ENCODE results near the gene VIM. TPM values are rescaled to one million over a fixed set of nuclear protein-coding genes. Genes with fewer than 3 reads are reported as not detected.

Gene VIM
- polyA plus RNA-seq (2013, experiment 1 of 2): 9,893 TPM
- 9,295 TPM for polyA plus RNA-seq (2013, experiment 2 of 2)

DNA sequence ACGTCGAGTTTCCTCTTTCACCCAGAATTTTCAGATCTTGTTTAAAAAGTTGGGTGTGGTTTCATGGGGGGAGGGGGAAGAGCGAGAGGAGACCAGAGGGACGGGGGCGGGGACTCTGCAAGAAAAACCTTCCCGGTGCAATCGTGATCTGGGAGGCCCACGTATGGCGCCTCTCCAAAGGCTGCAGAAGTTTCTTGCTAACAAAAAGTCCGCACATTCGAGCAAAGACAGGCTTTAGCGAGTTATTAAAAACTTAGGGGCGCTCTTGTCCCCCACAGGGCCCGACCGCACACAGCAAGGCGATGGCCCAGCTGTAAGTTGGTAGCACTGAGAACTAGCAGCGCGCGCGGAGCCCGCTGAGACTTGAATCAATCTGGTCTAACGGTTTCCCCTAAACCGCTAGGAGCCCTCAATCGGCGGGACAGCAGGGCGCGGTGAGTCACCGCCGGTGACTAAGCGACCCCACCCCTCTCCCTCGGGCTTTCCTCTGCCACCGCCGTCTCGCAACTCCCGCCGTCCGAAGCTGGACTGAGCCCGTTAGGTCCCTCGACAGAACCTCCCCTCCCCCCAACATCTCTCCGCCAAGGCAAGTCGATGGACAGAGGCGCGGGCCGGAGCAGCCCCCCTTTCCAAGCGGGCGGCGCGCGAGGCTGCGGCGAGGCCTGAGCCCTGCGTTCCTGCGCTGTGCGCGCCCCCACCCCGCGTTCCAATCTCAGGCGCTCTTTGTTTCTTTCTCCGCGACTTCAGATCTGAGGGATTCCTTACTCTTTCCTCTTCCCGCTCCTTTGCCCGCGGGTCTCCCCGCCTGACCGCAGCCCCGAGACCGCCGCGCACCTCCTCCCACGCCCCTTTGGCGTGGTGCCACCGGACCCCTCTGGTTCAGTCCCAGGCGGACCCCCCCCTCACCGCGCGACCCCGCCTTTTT, at the start of gene VIM:
Gene VIM, plus strand, starts transcription at position 151 of the 925 bp plus-strand sequence. CDS start 1,182 bp downstream, outside the sequence.
- Histone ChIP-seq H3K36me3 (ENCODE audit: control insufficient read depth, insufficient read depth, low read length) (peaks cover 41% of the 10 kb centered on the region), H3K27ac (ENCODE audit: low read depth, low read length, severe bottlenecking) (peak within 1 kb of the TSS; percentile 99), H3K4me3 (ENCODE audit: extremely low read depth, insufficient read depth, low read length, poor library complexity, severe bottlenecking) (peak within 1 kb of the TSS; percentile 98), H3K4me1 (ENCODE audit: control insufficient read depth, insufficient read depth, low read length, poor library complexity, severe bottlenecking) (peaks cover 16% of the 10 kb centered on the region), H3K9me3 (ENCODE audit: control insufficient read depth, low read length) (no peaks in the 10 kb centered on the region)
- whole genome bisulfite sequencing, 2 experiments (ENCODE audit: insufficient coverage in 2 of 2): 0% methylated on average over 57 to 65 of the region's 77 CpGs

DNA sequence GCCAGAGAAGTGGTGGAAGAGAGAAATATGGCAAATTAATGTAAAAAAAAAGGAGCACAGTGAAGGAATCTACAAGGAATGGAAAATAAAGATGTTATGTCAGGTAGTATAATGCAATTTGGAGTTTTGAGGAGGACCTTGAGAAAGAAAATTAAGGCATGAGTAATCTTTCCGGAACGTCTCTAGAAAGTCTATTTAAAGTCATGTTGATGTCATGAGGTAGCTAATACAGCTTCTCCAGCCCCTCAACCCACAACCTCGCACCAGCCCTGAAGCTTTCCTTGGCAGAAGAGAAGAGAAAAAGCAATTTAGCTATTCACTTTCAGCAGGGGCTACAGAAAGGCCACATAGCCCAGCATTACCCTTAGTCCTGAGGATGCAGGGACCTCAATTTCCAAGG, 49.0 kb upstream of the VIM start:
- Histone ChIP-seq H3K36me3 (ENCODE audit: control insufficient read depth, insufficient read depth, low read length) (no peaks in the 10 kb centered on the region), H3K9me3 (ENCODE audit: control insufficient read depth, low read length) (no peaks in the 10 kb centered on the region), H3K27ac (ENCODE audit: low read depth, low read length, severe bottlenecking) (no peak overlapping the region), H3K4me3 (ENCODE audit: extremely low read depth, insufficient read depth, low read length, poor library complexity, severe bottlenecking) (no peak overlapping the region), H3K4me1 (ENCODE audit: control insufficient read depth, insufficient read depth, low read length, poor library complexity, severe bottlenecking) (peaks cover 8% of the 10 kb centered on the region)
- WGBS, 2 experiments (ENCODE audit: insufficient coverage in 2 of 2): no CpG with 5 or more reads among the region's 3 CpGs

DNA sequence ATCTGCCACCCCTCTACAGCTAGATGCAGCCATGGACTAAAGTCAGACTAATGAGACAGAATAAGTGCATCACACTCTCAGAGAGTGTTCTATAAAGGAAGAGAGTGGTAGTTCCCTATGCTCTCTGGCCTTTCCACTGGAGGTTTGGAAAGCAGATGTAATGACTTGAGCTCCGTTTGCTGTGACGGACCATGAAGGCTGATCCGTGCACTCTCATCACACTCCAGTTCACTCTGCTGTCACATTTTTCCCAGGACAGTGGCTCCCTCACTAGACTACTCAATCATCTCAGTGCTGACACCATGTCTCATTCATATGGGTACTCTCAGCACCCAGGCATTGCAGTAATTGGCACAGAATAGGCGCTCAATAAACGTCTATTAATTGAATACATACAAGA, 46.9 kb upstream of the VIM start:
- no peaks in the 10 kb centered on the region for H3K9me3 ChIP-seq (ENCODE audit: control insufficient read depth, low read length)
- no peaks in the 10 kb centered on the region for H3K36me3 ChIP-seq (ENCODE audit: control insufficient read depth, insufficient read depth, low read length)
- no peak overlapping the region for H3K27ac ChIP-seq (ENCODE audit: low read depth, low read length, severe bottlenecking)
- no peaks in the 10 kb centered on the region for H3K4me1 ChIP-seq (ENCODE audit: control insufficient read depth, insufficient read depth, low read length, poor library complexity, severe bottlenecking)
- 84 to 90% methylated on average over 3 of the region's 5 CpGs for WGBS, 2 experiments (ENCODE audit: insufficient coverage in 2 of 2)
- no peak overlapping the region for H3K4me3 ChIP-seq (ENCODE audit: extremely low read depth, insufficient read depth, low read length, poor library complexity, severe bottlenecking)

DNA sequence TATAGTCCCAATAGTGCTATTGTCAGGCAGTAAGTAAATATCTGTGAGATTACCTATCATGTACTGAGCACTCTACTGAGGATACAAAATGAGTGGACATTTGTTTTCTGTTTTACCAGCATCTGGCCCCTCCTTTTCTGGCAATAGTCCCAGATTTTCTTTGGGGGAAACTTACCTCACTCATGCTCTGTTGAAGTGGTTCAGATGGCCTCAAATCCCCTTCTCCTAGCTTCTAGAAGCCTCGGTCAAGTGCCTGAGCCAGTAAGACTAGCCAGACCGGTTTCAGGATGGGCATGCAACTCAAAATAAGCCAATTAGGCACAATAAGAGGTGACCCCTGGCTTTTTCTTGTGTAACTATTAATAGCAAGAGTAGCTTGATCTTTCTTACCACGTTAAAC, 46.3 kb upstream of the VIM start:
- H3K27ac ChIP-seq (ENCODE audit: low read depth, low read length, severe bottlenecking): no peak overlapping the region
- no peaks in the 10 kb centered on the region for H3K9me3 ChIP-seq (ENCODE audit: control insufficient read depth, low read length)
- H3K4me3 ChIP-seq (ENCODE audit: extremely low read depth, insufficient read depth, low read length, poor library complexity, severe bottlenecking): no peak overlapping the region
- no peaks in the 10 kb centered on the region for H3K36me3 ChIP-seq (ENCODE audit: control insufficient read depth, insufficient read depth, low read length)
- no peaks in the 10 kb centered on the region for H3K4me1 ChIP-seq (ENCODE audit: control insufficient read depth, insufficient read depth, low read length, poor library complexity, severe bottlenecking)
- WGBS, 2 experiments (ENCODE audit: insufficient coverage in 2 of 2): 100% methylated on average over 2 of the region's 3 CpGs

DNA sequence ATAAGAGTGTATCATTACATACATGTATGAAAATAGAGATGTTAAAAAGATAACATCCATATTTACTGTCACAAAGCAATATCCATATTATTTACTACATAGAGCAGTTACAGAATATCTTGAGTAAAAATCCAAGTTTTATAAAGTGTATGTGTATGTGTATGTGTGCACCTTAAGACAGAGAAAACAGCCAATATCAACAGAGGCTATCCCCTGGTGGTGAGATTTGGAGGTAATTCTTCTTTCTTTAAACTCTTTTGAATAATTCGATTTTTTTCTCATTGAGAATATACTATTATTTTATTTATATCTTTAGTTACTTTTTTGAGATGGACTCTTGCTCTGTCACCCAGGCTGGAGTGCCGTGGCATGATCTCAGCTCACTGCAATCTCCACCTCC, 44.9 kb upstream of the VIM start:
- H3K9me3 ChIP-seq (ENCODE audit: control insufficient read depth, low read length): no peaks in the 10 kb centered on the region
- H3K36me3 ChIP-seq (ENCODE audit: control insufficient read depth, insufficient read depth, low read length): no peaks in the 10 kb centered on the region
- H3K4me1 ChIP-seq (ENCODE audit: control insufficient read depth, insufficient read depth, low read length, poor library complexity, severe bottlenecking): no peaks in the 10 kb centered on the region
- no peak overlapping the region for H3K4me3 ChIP-seq (ENCODE audit: extremely low read depth, insufficient read depth, low read length, poor library complexity, severe bottlenecking)
- 100% methylated on average over 1 of the region's 2 CpGs; no CpG with 5 or more reads in 1 of the 2 experiments for WGBS, 2 experiments (ENCODE audit: insufficient coverage in 2 of 2)
- H3K27ac ChIP-seq (ENCODE audit: low read depth, low read length, severe bottlenecking): no peak overlapping the region

DNA sequence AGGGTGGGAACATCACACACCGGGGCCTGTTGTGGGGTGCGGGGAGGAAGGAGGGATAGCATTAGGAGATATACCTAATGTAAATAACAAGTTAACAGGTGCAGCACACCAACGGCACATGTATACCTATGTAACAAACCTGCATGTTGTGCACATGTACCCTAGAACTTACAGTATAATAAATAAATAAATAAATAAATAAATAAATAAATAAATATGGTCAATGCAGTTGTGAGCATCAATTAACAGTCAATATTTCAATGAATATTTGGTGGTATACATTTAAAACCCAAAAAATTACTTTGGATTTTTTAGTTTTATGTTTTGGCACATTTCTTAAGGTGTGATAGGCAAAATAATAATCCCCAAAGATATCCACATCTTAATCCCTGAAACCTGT, 42.2 kb upstream of the VIM start:
- no peaks in the 10 kb centered on the region for H3K4me1 ChIP-seq (ENCODE audit: control insufficient read depth, insufficient read depth, low read length, poor library complexity, severe bottlenecking)
- H3K9me3 ChIP-seq (ENCODE audit: control insufficient read depth, low read length): no peaks in the 10 kb centered on the region
- no peaks in the 10 kb centered on the region for H3K36me3 ChIP-seq (ENCODE audit: control insufficient read depth, insufficient read depth, low read length)
- WGBS, 2 experiments (ENCODE audit: insufficient coverage in 2 of 2): no CpG with 5 or more reads among the region's 3 CpGs
- no peak overlapping the region for H3K4me3 ChIP-seq (ENCODE audit: extremely low read depth, insufficient read depth, low read length, poor library complexity, severe bottlenecking)
- H3K27ac ChIP-seq (ENCODE audit: low read depth, low read length, severe bottlenecking): no peak overlapping the region

DNA sequence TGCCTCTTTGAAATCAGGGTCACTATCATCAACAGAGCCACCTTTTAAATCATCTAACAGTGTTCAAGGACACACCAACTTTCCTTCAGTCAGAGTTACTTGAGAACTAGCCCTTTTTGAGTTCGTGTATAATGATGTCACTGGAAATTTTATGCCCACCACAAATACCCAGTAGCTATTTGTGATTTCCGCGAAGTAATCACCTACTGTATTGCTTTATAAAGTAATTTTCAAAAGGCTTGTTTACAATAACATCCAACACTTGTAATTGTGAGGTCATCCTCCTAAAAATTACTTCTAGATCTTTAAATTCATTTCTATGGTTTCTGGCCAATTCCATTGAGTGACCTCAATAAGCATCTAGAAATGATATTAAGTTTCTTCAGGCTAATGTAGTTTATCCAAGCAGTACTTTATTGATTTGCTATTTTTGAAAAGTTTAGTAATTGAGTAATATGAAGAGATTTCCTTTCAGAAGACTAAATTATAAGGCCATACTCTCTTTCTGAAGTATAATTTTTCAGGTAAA, 39.3 kb upstream of the VIM start:
- WGBS, 2 experiments (ENCODE audit: insufficient coverage in 2 of 2): no CpG with 5 or more reads among the region's 3 CpGs
- H3K4me1 ChIP-seq (ENCODE audit: control insufficient read depth, insufficient read depth, low read length, poor library complexity, severe bottlenecking): no peaks in the 10 kb centered on the region

DNA sequence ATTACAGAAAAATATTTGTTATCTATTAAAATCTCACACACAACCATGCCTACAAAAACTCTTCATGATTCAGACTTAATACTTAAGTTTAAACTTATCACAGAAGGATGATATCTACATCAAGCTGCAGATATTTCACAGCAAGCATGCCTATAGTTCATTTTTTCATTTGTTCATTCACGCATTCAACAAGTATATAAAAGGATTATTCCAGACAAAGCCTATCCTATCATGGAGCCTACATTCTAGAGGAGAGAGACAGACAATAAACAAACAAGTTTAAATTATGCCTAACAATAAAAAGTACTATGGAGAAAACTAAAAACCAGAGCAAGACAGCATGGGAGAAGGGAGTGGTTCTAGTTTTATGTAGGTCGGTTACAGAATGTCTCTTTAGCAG, 37.4 kb upstream of the VIM start:
- WGBS, 2 experiments (ENCODE audit: insufficient coverage in 2 of 2): 86 to 93% methylated on average over 1 to 2 of the region's 2 CpGs
- no peaks in the 10 kb centered on the region for H3K36me3 ChIP-seq (ENCODE audit: control insufficient read depth, insufficient read depth, low read length)
- H3K4me3 ChIP-seq (ENCODE audit: extremely low read depth, insufficient read depth, low read length, poor library complexity, severe bottlenecking): no peak overlapping the region
- no peaks in the 10 kb centered on the region for H3K4me1 ChIP-seq (ENCODE audit: control insufficient read depth, insufficient read depth, low read length, poor library complexity, severe bottlenecking)
- peaks cover 6% of the 10 kb centered on the region for H3K9me3 ChIP-seq (ENCODE audit: control insufficient read depth, low read length)
- H3K27ac ChIP-seq (ENCODE audit: low read depth, low read length, severe bottlenecking): no peak overlapping the region

More for the DNA sequence above, 39.3 kb upstream of the VIM start:
- Histone ChIP-seq H3K9me3 (ENCODE audit: control insufficient read depth, low read length) (no peaks in the 10 kb centered on the region), H3K36me3 (ENCODE audit: control insufficient read depth, insufficient read depth, low read length) (no peaks in the 10 kb centered on the region), H3K4me3 (ENCODE audit: extremely low read depth, insufficient read depth, low read length, poor library complexity, severe bottlenecking) (no peak overlapping the region), H3K27ac (ENCODE audit: low read depth, low read length, severe bottlenecking) (no peak overlapping the region)

DNA sequence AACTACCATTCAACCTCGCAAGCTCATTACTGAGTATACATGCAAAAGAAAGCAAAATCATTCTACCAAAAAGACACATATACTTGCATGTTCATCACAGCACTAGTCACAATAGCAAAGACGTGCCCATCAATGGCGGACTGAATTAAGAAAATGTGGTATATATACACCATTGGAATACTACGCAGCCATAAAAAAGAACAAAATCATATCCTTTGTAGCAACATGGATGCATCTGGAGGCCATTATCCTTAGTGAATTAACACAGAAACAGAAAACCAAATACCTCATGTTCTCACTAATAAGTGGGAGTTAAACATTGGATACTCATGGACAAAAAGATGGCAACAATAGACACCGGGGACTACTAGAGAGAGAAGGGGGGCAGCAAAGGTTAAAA, 33.0 kb upstream of the VIM start:
- WGBS, 2 experiments (ENCODE audit: insufficient coverage in 2 of 2): 0 to 92% methylated on average over 1 to 2 of the region's 5 CpGs
- H3K9me3 ChIP-seq (ENCODE audit: control insufficient read depth, low read length): peaks cover 11% of the 10 kb centered on the region
- peaks cover 13% of the 10 kb centered on the region for H3K4me1 ChIP-seq (ENCODE audit: control insufficient read depth, insufficient read depth, low read length, poor library complexity, severe bottlenecking)
- H3K4me3 ChIP-seq (ENCODE audit: extremely low read depth, insufficient read depth, low read length, poor library complexity, severe bottlenecking): no peak overlapping the region
- H3K27ac ChIP-seq (ENCODE audit: low read depth, low read length, severe bottlenecking): no peak overlapping the region
- no peaks in the 10 kb centered on the region for H3K36me3 ChIP-seq (ENCODE audit: control insufficient read depth, insufficient read depth, low read length)

DNA sequence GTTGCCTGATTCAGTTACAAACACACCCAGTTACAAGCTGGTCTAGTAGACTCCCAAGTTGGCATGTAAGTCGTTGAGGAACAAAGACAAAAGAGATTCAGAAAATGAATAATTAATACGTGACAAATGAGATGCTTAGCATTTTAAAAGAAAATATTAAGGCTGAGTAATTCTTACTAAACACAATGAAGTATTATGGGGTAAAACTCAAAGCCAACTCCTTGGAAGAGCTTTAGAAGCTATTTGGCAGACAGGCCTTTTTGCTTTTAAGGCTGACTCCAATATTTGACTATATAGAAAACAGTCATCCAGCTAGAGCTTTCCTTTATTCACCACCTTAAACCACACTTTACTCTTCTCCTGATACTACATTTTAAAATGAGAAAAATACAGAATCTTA, 32.0 kb upstream of the VIM start:
- Histone ChIP-seq H3K4me1 (ENCODE audit: control insufficient read depth, insufficient read depth, low read length, poor library complexity, severe bottlenecking) (peaks cover 19% of the 10 kb centered on the region), H3K27ac (ENCODE audit: low read depth, low read length, severe bottlenecking) (no peak overlapping the region), H3K9me3 (ENCODE audit: control insufficient read depth, low read length) (peaks cover 11% of the 10 kb centered on the region), H3K4me3 (ENCODE audit: extremely low read depth, insufficient read depth, low read length, poor library complexity, severe bottlenecking) (no peak overlapping the region), H3K36me3 (ENCODE audit: control insufficient read depth, insufficient read depth, low read length) (no peaks in the 10 kb centered on the region)
- no CpG with 5 or more reads among the region's 2 CpGs for WGBS, 2 experiments (ENCODE audit: insufficient coverage in 2 of 2)

DNA sequence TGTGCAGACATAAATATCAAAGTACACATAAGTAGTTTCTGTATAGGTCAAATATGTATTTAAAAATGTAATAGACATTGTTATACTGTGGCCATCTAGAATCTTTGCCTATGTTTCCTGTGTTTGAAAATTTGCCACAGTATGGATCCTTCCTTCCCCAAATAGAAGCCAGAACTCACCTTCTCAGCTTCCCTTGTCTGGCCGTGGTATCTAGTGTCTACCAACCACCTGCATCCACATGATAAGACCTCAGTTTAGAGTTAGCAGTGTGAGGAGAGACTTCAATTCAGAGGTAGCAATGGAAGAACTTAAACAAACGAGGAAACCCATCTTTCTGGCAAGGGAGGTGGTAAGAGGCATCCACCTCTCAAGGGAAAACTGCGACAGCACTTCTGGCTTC, 31.5 kb upstream of the VIM start:
- H3K36me3 ChIP-seq (ENCODE audit: control insufficient read depth, insufficient read depth, low read length): no peaks in the 10 kb centered on the region
- no peak overlapping the region for H3K4me3 ChIP-seq (ENCODE audit: extremely low read depth, insufficient read depth, low read length, poor library complexity, severe bottlenecking)
- H3K4me1 ChIP-seq (ENCODE audit: control insufficient read depth, insufficient read depth, low read length, poor library complexity, severe bottlenecking): peaks cover 19% of the 10 kb centered on the region
- H3K9me3 ChIP-seq (ENCODE audit: control insufficient read depth, low read length): peaks cover 11% of the 10 kb centered on the region
- WGBS, 2 experiments (ENCODE audit: insufficient coverage in 2 of 2): 44 to 50% methylated on average over 2 of the region's 3 CpGs
- no peak overlapping the region for H3K27ac ChIP-seq (ENCODE audit: low read depth, low read length, severe bottlenecking)
